Endothelial cell of umbilical vein (primary cell): ENCODE results near the gene AVPR2. TPM values are rescaled to one million over a fixed set of nuclear protein-coding genes. Genes with fewer than 3 reads are reported as not detected.

Experiments used
- BruUV-seq: library from RNA; stranded (reverse); fragments of 400-500 nt; replicated peaks from 2 replicates; lab custom pipeline; 2021; lab: Mats Ljungman, UMichigan
- CTCF ChIA-PET: fragments of 300-600, 350-600 bp; sonication (Branson Sonifier 250); formaldehyde crosslinking; loops from one replicate; lab custom pipeline; 2021; ENCODE audit warnings: antibody characterized with exemption, inconsistent platforms; lab: Charles Lee
- POLR2A ChIA-PET: fragments of 300-600, 350-600 bp; sonication (Branson Sonifier 250); formaldehyde crosslinking; loops from one replicate; lab custom pipeline; 2021; ENCODE audit warnings: antibody characterized with exemption, inconsistent platforms; lab: Charles Lee
- DNase-seq: peaks from one replicate; pipeline ENCODE4 v3.0.0-alpha.2; 2011; ENCODE audit warnings: low read depth, low spot score
- FAIRE-seq: peaks from 2 replicates; lab custom pipeline; 2011; peaks lifted over from hg19 to GRCh38; lab: Jason Lieb, UNC
- H2AFZ ChIP-seq: 2 replicates; pipeline ENCODE4 v1.6.0; 2012; ENCODE audit warnings: low read depth, low read length, control low read depth, inconsistent platforms
- H3K27ac ChIP-seq: 2 replicates; pipeline ENCODE4 v1.5.1; 2011; ENCODE audit warnings: low read depth, mild to moderate bottlenecking, control low read depth, low read length, moderate library complexity; ENCODE audit not compliant: insufficient read depth
- H3K27me3 ChIP-seq, 2 experiments: 2 replicates each; pipeline versions ENCODE4 v1.6.0 to v1.6.1; 2011; ENCODE audit warnings: low read length in 2 of 2, mixed read lengths in 1 of 2; ENCODE audit not compliant: control insufficient read depth in 2 of 2, insufficient read depth in 2 of 2
- H3K36me3 ChIP-seq, 2 experiments: 2 replicates in 1 of 2; 3 replicates in 1 of 2; pipeline ENCODE4 v1.5.1; 2011; ENCODE audit warnings: low read length in 2 of 2, mild to moderate bottlenecking in 1 of 2, moderate library complexity in 1 of 2; ENCODE audit not compliant: control insufficient read depth in 2 of 2, insufficient read depth in 2 of 2; ENCODE audit errors: extremely low read depth in 1 of 2
- H3K4me1 ChIP-seq: 3 replicates; pipeline ENCODE4 v1.5.1; 2011; ENCODE audit warnings: mild to moderate bottlenecking, low read length; ENCODE audit not compliant: control insufficient read depth, insufficient read depth; ENCODE audit errors: extremely low read depth
- H3K4me2 ChIP-seq: 2 replicates; pipeline ENCODE4 v1.6.1; 2011; ENCODE audit warnings: low read length, control low read depth, mixed read lengths; ENCODE audit not compliant: insufficient read depth
- H3K4me3 ChIP-seq, 3 experiments: fragments of 200-600 bp in 1 of 3; sonication (generic), shearing (Covaris generic) in 1 of 3; replicated peaks in 1 of 3; 2 replicates each; pipeline ENCODE4 v1.5.1; 2011 to 2016; ENCODE audit warnings: control low read depth in 3 of 3, low read length in 3 of 3, mild to moderate bottlenecking in 2 of 3, inconsistent platforms in 1 of 3, low read depth in 1 of 3, moderate library complexity in 1 of 3; ENCODE audit not compliant: insufficient read depth in 1 of 3
- H3K79me2 ChIP-seq: 2 replicates; pipeline ENCODE4 v1.6.0; 2012; ENCODE audit warnings: low read length, inconsistent platforms; ENCODE audit not compliant: control insufficient read depth, insufficient read depth
- H3K9ac ChIP-seq: replicated peaks from 2 replicates; pipeline ENCODE3; 2011; ENCODE audit warnings: low read length, control low read depth; ENCODE audit not compliant: insufficient read depth; ENCODE audit errors: extremely low read depth
- H3K9me1 ChIP-seq: replicated peaks from 3 replicates; pipeline ENCODE4 v1.6.0; 2011; ENCODE audit warnings: mild to moderate bottlenecking, low read length; ENCODE audit not compliant: control insufficient read depth, insufficient read depth; ENCODE audit errors: extremely low read depth
- H3K9me3 ChIP-seq: replicated peaks from 2 replicates; pipeline ENCODE4 v1.5.1; 2012; ENCODE audit warnings: low read length, inconsistent platforms; ENCODE audit not compliant: control insufficient read depth, insufficient read depth
- H4K20me1 ChIP-seq: replicated peaks from 2 replicates; pipeline ENCODE3; 2011; ENCODE audit warnings: mild to moderate bottlenecking, low read length; ENCODE audit not compliant: control insufficient read depth, insufficient read depth; ENCODE audit errors: extremely low read depth
- MYC ChIP-seq: IDR thresholded peaks from one replicate; pipeline ENCODE4 v1.6.1; 2011; ENCODE audit warnings: mild to moderate bottlenecking, low read depth, low read length
- POLR2A ChIP-seq: IDR thresholded peaks from 2 replicates; pipeline ENCODE4 v1.6.1; 2012; ENCODE audit warnings: low read depth, mild to moderate bottlenecking, control low read depth, low read length
- POLR2AphosphoS5 ChIP-seq: IDR thresholded peaks from 2 replicates; pipeline ENCODE4 v1.6.1; 2012; ENCODE audit warnings: low read depth, mild to moderate bottlenecking, control low read depth, low read length, moderate library complexity; ENCODE audit not compliant: insufficient read depth
- dilution Hi-C: fragments of 300-500 bp; cut with MboI; formaldehyde crosslinking; loops from one replicate; pipeline ENCODE4 v1.15.0; 2019; ENCODE audit warnings: low sequenced_read_pairs; ENCODE audit not compliant: extremely low pct_ligation_motif_present
- intact Hi-C: fragments of 100-400 bp; cut with micrococcal nuclease; formaldehyde crosslinking; loops from one replicate; pipeline ENCODE4 v1.10.0; 2022
- polyA plus RNA-seq, 4 experiments: library from polyadenylated mRNA; depleted of rRNA in 3 of 4; stranded (reverse) in 3 of 4; unstranded in 1 of 4; fragments of >200 nt; gene quantifications; 2 replicates each; pipeline versions ENCODE4 v1.2.1 to v1.2.3, GENCODE V29; 2011 to 2012; ENCODE audit warnings: missing spikeins in 1 of 4
- total RNA-seq: library from RNA; stranded (reverse); gene quantifications from 2 replicates; pipeline ENCODE4 v1.2.3, GENCODE V29; 2021
- TF ChIP-seq, protein P1 (sequence below), 2 donors: IDR thresholded peaks; 1 replicate in 1 of 2; 2 replicates in 1 of 2; pipeline ENCODE4 v1.5.1; 2011; ENCODE audit warnings: low read length in 2 of 2, mild to moderate bottlenecking in 2 of 2, moderate library complexity in 2 of 2, control low read depth in 1 of 2, inconsistent platforms in 1 of 2, low read depth in 1 of 2; ENCODE audit not compliant: insufficient read depth in 1 of 2; ENCODE audit errors: extremely low read depth in 1 of 2

Gene AVPR2
- total and polyA plus RNA-seq, 2 donors (not counting 3 experiments of a cell fraction or from before 2014, with no cell fraction given), result not detected

- Histone ChIP-seq H3K9ac (no peak overlapping the region), H3K27ac (peak overlapping the region; percentile 38), H3K79me2 (peaks cover 6% of the 10 kb centered on the region), H3K4me2 (no peak overlapping the region), H3K4me1 (peaks cover 31% of the 10 kb centered on the region), H4K20me1 (no peaks in the 10 kb centered on the region), H3K9me3 (no peaks in the 10 kb centered on the region), H3K27me3 (no peaks in the 10 kb centered on the region), H3K9me1 (no peaks in the 10 kb centered on the region), H3K4me3 (no peak overlapping the region), H3K36me3 (peaks cover 10 to 15% of the 10 kb centered on the region in 2 experiments), H2AFZ (no peak overlapping the region)
- no TSS peak for BruUV-seq
- peak; percentile 97 for FAIRE-seq
- ChIA-PET CTCF (interaction anchor here (0.6 to 9.4 kb wide), 19 partner anchors 8 to 188 kb away, joined by 3 to 253 read pairs (median 6); partner anchors contain the start of genes ARHGAP4, IDH3G, NAA10 and PLXNB3), POLR2A (interaction anchor here (1.0 kb wide), 1 partner anchor 20 kb away, joined by 4 read pairs; no protein-coding TSS in a partner anchor)
- intact Hi-C loops, result loop anchor here (1.0 kb wide), 3 partner anchors 19 to 183 kb away; partner anchors contain the start of gene PLXNB3
- dilution Hi-C loops, result no loop called here
- peak; percentile 79 for DNase-seq
- TF ChIP-seq, protein P1, sequence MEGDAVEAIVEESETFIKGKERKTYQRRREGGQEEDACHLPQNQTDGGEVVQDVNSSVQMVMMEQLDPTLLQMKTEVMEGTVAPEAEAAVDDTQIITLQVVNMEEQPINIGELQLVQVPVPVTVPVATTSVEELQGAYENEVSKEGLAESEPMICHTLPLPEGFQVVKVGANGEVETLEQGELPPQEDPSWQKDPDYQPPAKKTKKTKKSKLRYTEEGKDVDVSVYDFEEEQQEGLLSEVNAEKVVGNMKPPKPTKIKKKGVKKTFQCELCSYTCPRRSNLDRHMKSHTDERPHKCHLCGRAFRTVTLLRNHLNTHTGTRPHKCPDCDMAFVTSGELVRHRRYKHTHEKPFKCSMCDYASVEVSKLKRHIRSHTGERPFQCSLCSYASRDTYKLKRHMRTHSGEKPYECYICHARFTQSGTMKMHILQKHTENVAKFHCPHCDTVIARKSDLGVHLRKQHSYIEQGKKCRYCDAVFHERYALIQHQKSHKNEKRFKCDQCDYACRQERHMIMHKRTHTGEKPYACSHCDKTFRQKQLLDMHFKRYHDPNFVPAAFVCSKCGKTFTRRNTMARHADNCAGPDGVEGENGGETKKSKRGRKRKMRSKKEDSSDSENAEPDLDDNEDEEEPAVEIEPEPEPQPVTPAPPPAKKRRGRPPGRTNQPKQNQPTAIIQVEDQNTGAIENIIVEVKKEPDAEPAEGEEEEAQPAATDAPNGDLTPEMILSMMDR (IDR thresholded peaks at IDR 0.05; ENCODE audit: extremely low read depth in 1 of 2, insufficient read depth in 1 of 2, low read depth in 1 of 2, low read length in 2 of 2), result peak; percentile 81 to 85
- peak; percentile 25 for TF ChIP-seq POLR2AphosphoS5
- no peak for TF ChIP-seq POLR2A
- no peak for TF ChIP-seq MYC
Observed at GRCh38 chrX:153947009-153947769, 42.7 kb downstream of the AVPR2 start.
